ENCODE results near the gene OR6K6. TPM values are rescaled to one million over a fixed set of nuclear protein-coding genes. Genes with fewer than 3 reads are reported as not detected.

The OR6K6 gene
- total RNA-seq, 2 experiments from 2014 or later: not detected

DNA sequence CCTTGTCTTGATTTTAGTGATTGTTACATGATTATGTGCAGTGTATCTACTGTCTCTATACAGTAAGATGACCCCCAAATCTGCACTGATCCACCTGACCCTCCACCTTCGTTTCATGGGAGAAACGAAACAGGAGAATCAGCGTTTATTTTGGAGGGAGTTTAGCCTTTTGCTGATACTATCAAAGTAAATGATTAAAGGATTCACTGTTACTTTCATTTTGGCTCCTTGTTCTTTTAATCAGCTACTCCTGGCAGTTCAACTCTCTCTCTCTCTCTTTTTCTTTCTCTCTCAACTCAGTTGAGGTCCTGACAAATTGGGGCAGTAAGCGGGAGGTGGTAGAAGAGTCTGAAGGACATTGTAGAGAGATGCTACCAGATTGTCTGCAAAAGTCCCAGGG lies 24.1 kb upstream of the OR6K6 start:
- Mint-ChIP-seq H3K4me1 (ENCODE audit: low read depth) (no peaks in the 10 kb centered on the region), H3K9me3 (no peaks in the 10 kb centered on the region), H3K4me3 (no peak overlapping the region), H3K36me3 (ENCODE audit: low read depth) (no peaks in the 10 kb centered on the region), H3K27ac (no peak overlapping the region), H3K27me3 (peaks cover 14% of the 10 kb centered on the region)
- intact Hi-C loops (cut with micrococcal nuclease): no loop called here
- TF ChIP-seq, protein P1, sequence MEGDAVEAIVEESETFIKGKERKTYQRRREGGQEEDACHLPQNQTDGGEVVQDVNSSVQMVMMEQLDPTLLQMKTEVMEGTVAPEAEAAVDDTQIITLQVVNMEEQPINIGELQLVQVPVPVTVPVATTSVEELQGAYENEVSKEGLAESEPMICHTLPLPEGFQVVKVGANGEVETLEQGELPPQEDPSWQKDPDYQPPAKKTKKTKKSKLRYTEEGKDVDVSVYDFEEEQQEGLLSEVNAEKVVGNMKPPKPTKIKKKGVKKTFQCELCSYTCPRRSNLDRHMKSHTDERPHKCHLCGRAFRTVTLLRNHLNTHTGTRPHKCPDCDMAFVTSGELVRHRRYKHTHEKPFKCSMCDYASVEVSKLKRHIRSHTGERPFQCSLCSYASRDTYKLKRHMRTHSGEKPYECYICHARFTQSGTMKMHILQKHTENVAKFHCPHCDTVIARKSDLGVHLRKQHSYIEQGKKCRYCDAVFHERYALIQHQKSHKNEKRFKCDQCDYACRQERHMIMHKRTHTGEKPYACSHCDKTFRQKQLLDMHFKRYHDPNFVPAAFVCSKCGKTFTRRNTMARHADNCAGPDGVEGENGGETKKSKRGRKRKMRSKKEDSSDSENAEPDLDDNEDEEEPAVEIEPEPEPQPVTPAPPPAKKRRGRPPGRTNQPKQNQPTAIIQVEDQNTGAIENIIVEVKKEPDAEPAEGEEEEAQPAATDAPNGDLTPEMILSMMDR (IDR thresholded peaks at IDR 0.05): no peak
- CTCF ChIA-PET: no interaction called here
- POLR2A ChIA-PET: no interaction called here
- no peak for DNase-seq
- ATAC-seq: no peak

DNA sequence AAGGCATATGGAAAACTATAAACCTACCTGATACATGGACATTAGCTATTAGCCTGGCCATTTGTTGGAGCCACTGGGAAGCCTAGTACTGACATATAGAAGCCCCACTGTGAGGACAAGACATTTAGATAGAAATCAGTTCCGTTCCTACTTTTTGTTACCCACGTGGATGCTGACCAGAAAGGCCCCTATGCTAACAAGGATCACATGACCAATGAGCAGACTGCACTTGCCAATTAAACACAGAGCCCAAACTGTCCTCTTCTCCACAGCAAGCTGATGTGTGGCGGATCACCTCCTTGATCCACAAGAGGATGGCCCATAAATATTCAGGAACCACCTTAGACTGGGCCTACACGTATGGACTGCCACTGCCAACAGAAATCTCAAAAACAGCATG lies 22.8 kb upstream of the OR6K6 start:
- Mint-ChIP-seq H3K4me1 (ENCODE audit: low read depth) (no peaks in the 10 kb centered on the region), H3K27ac (no peak overlapping the region), H3K27me3 (peaks cover 13% of the 10 kb centered on the region), H3K36me3 (ENCODE audit: low read depth) (no peaks in the 10 kb centered on the region), H3K4me3 (no peak overlapping the region), H3K9me3 (no peaks in the 10 kb centered on the region)
- no peak for ATAC-seq
- TF ChIP-seq, protein P1 (IDR thresholded peaks at IDR 0.05): no peak
- intact Hi-C loops (cut with micrococcal nuclease): no loop called here
- DNase-seq: no peak
- ChIA-PET CTCF (no interaction called here), POLR2A (no interaction called here)

DNA sequence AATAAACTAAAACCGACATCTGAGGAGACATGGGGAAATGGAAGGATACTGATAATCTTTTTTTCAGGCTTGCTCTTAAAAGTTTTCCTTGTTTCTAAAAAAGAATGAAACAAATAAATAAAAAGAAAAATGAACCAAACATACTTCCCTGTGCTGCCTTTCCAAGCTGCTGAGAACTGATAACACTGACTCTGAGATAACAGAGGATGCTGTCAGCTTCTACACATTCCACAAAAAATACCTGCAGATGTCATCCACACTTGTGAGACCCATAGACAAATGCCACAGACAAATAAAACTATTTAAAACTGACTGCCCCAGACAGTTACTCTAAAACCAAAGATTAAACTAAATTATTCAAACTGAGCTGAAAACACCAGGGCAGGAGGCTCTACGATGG lies 22.0 kb upstream of the OR6K6 start:
- Mint-ChIP-seq H3K27me3 (peaks cover 14% of the 10 kb centered on the region), H3K9me3 (no peaks in the 10 kb centered on the region), H3K4me3 (no peak overlapping the region), H3K4me1 (ENCODE audit: low read depth) (no peaks in the 10 kb centered on the region), H3K27ac (no peak overlapping the region), H3K36me3 (ENCODE audit: low read depth) (no peaks in the 10 kb centered on the region)
- ATAC-seq (no peak), DNase-seq (no peak)
- TF ChIP-seq, protein P1 (IDR thresholded peaks at IDR 0.05): no peak
- intact Hi-C loops (cut with micrococcal nuclease): no loop called here
- ChIA-PET POLR2A (no interaction called here), CTCF (no interaction called here)

DNA sequence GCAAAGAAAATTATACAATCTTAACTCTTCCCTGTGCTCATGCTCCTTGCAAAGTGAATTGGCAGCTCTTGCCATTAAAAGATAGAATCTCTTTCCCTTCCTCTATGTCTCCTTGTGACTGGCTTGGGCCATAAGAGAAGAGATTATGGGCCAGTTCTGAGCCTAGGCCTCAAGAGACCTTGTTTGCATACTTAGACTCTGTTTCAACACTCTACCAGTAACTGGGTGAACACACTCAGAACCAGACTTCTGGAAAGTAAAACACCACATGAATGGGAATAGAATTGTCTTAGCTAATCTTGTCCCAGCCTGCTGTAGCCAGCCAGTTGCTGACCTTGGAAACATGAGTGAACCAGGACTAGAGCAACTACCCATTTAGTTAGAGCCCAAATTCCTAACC lies 18.7 kb upstream of the OR6K6 start:
- TF ChIP-seq, protein P1 (IDR thresholded peaks at IDR 0.05): no peak
- ChIA-PET CTCF (no interaction called here), POLR2A (no interaction called here)
- no peak overlapping the region for H3K27ac Mint-ChIP-seq
- intact Hi-C loops (cut with micrococcal nuclease): no loop called here
- H3K36me3 Mint-ChIP-seq (ENCODE audit: low read depth): no peaks in the 10 kb centered on the region
- DNase-seq (no peak), ATAC-seq (no peak)
- H3K9me3 Mint-ChIP-seq: no peaks in the 10 kb centered on the region
- no peak overlapping the region for H3K4me3 Mint-ChIP-seq
- H3K4me1 Mint-ChIP-seq (ENCODE audit: low read depth): no peaks in the 10 kb centered on the region
- H3K27me3 Mint-ChIP-seq: peaks cover 24% of the 10 kb centered on the region

DNA sequence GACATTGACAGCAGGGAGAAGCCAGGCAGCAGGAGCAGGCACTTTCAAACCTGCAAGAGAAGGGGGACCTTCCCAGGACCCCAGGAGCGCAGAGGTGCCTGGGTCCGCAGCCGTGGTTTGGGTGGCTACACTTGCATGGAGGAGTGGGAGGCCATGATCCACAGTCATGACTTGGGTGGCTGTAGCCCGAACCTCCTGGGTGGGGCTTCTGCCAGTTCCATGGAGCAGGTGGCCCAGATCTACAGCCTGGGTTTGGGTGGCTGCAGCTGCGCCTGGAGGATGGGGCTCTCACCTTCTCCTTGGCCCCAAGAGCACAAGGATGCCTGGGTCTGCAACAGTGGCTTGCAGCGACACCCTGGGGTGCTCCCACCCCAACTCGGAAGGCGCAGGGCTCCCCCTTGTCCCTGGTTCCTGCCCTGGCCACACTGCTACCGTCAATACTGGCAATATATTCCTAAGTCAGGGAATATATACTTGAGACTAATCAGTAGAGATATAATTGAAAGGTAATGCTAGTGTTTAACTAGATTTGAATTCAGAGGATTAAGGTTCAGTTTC lies 2.3 kb upstream of the OR6K6 start:
- CTCF ChIA-PET: no interaction called here
- TF ChIP-seq, protein P1 (IDR thresholded peaks at IDR 0.05): no peak
- H3K36me3 Mint-ChIP-seq (ENCODE audit: low read depth): no peaks in the 10 kb centered on the region
- H3K4me3 Mint-ChIP-seq: no peak overlapping the region
- POLR2A ChIA-PET: no interaction called here
- no peak overlapping the region for H3K27ac Mint-ChIP-seq
- DNase-seq (no peak), ATAC-seq (no peak)
- intact Hi-C loops (cut with micrococcal nuclease): no loop called here
- H3K4me1 Mint-ChIP-seq (ENCODE audit: low read depth): no peaks in the 10 kb centered on the region
- peaks cover 1% of the 10 kb centered on the region for H3K9me3 Mint-ChIP-seq
- peaks cover 14% of the 10 kb centered on the region for H3K27me3 Mint-ChIP-seq

Measured in activated CD8-positive, alpha-beta T cell treated with anti-CD3 and anti-CD28 coated beads for 36 hours (primary cell).